Breast epithelium (tissue), 3 donors: ENCODE measurements around the gene PTGS1.

ENCODE experiments used
- POLR2A ChIP-seq: fragments of 450-650 bp; IDR thresholded peaks from one replicate; pipeline ENCODE4 v1.6.1; 2016; ENCODE audit warnings: antibody characterized with exemption, mild to moderate bottlenecking, moderate library complexity
- POLR2AphosphoS5 ChIP-seq, 3 donors: sonication (generic); formaldehyde crosslinking; IDR thresholded peaks; one replicate each; pipeline ENCODE4 v1.6.1; 2017; ENCODE audit warnings: antibody characterized with exemption in 3 of 3
- TF ChIP-seq, protein P1 (sequence below), 3 donors: fragments of 450-650 bp; IDR thresholded peaks; one replicate each; pipeline ENCODE4 v1.5.1; 2016 to 2017; ENCODE audit warnings: antibody characterized with exemption in 3 of 3, mild to moderate bottlenecking in 3 of 3, moderate library complexity in 3 of 3

DNA sequence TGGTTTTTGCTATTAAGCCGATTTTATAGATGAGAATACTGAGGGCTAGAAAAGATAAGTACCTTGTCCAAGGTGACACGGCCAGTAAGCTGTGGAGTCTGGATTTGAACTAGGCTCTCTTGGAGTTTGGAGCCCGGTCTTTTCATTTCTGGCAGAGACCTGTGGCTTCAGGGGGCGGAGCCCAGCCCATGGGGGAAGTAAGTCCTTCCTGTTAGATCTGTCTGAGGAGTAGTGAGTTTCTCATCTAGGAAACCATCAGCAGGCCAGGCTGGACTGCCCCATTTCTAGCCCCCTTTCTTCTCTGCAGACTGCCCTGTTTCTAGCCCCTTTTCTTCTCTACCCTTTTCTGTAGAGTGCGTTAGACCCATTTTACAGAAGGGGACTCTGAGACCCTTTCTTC lies 521 bp upstream of the PTGS1 start:
- TF ChIP-seq POLR2AphosphoS5 (IDR thresholded peaks at IDR 0.05) (no peak), POLR2A (no peak)
- TF ChIP-seq, protein P1, sequence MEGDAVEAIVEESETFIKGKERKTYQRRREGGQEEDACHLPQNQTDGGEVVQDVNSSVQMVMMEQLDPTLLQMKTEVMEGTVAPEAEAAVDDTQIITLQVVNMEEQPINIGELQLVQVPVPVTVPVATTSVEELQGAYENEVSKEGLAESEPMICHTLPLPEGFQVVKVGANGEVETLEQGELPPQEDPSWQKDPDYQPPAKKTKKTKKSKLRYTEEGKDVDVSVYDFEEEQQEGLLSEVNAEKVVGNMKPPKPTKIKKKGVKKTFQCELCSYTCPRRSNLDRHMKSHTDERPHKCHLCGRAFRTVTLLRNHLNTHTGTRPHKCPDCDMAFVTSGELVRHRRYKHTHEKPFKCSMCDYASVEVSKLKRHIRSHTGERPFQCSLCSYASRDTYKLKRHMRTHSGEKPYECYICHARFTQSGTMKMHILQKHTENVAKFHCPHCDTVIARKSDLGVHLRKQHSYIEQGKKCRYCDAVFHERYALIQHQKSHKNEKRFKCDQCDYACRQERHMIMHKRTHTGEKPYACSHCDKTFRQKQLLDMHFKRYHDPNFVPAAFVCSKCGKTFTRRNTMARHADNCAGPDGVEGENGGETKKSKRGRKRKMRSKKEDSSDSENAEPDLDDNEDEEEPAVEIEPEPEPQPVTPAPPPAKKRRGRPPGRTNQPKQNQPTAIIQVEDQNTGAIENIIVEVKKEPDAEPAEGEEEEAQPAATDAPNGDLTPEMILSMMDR (IDR thresholded peaks at IDR 0.05) = no peak
